GM23338 (cell line): ENCODE measurements around the gene OR13C3. TPM values are rescaled to one million over a fixed set of nuclear protein-coding genes. Genes with fewer than 3 reads are reported as not detected.

ENCODE experiments used
- ATAC-seq: fragments of 200-7000 bp; cut with Tn5 transposase; 3 replicates; pipeline ENCODE4 v1.9.1; 2020
- DNase-seq: peaks from one replicate; pipeline ENCODE4 v3.0.0-alpha.2; 2015; ENCODE audit warnings: low spot score
- H2AFZ ChIP-seq: fragments of 200-600 bp; sonication (generic); 2 replicates; pipeline ENCODE4 v1.8.0; 2016; ENCODE audit warnings: antibody characterized with exemption, mild to moderate bottlenecking, moderate library complexity
- H3F3A ChIP-seq: fragments of 200-600 bp; sonication (generic); replicated peaks from 2 replicates; pipeline ENCODE4 v1.8.0; 2017; ENCODE audit warnings: antibody characterized with exemption, mixed run types, low read depth
- H3K27ac ChIP-seq: fragments of 200-600 bp; sonication (generic); 2 replicates; pipeline ENCODE4 v1.6.1; 2016; ENCODE audit warnings: low read depth
- H3K27me3 ChIP-seq: fragments of 200-600 bp; sonication (generic); 2 replicates; pipeline ENCODE4 v1.8.0; 2016; ENCODE audit warnings: mild to moderate bottlenecking, mixed run types, moderate library complexity; ENCODE audit not compliant: insufficient read depth
- H3K36me3 ChIP-seq: fragments of 200-600 bp; sonication (generic); 2 replicates; pipeline ENCODE4 v1.8.0; 2016; ENCODE audit warnings: mild to moderate bottlenecking; ENCODE audit not compliant: insufficient read depth
- H3K4me1 ChIP-seq: fragments of 200-600 bp; sonication (generic); 2 replicates; pipeline ENCODE4 v1.8.0; 2016; ENCODE audit warnings: mild to moderate bottlenecking, moderate library complexity; ENCODE audit not compliant: insufficient read depth
- H3K4me2 ChIP-seq: fragments of 200-600 bp; sonication (generic); 2 replicates; pipeline ENCODE4 v1.7.1; 2017; ENCODE audit warnings: mixed run types
- H3K4me3 ChIP-seq: fragments of 200-600 bp; sonication (generic); 2 replicates; pipeline ENCODE4 v1.6.1; 2016; ENCODE audit warnings: mixed run types
- H3K79me2 ChIP-seq: fragments of 200-600 bp; sonication (generic); replicated peaks from 2 replicates; pipeline ENCODE4 v1.8.0; 2017; ENCODE audit warnings: mild to moderate bottlenecking; ENCODE audit not compliant: insufficient read depth
- H3K9me2 ChIP-seq: fragments of 200-600 bp; sonication (generic); 2 replicates; pipeline ENCODE4 v1.8.0; 2017; ENCODE audit not compliant: insufficient read depth
- H4K20me1 ChIP-seq: fragments of 200-600 bp; sonication (generic); replicated peaks from 2 replicates; pipeline ENCODE4 v1.8.0; 2017; ENCODE audit warnings: mild to moderate bottlenecking; ENCODE audit not compliant: insufficient read depth
- H3K27ac Mint-ChIP-seq: 2 replicates; pipeline ENCODE4 v1.8.0; 2020; ENCODE audit warnings: inconsistent platforms, mild to moderate bottlenecking, moderate library complexity, mixed read lengths
- H3K27me3 Mint-ChIP-seq: 3 replicates; pipeline ENCODE4 v1.8.0; 2022; ENCODE audit warnings: low read depth, mild to moderate bottlenecking, moderate library complexity, mixed read lengths, inconsistent platforms; ENCODE audit not compliant: insufficient read depth, poor library complexity
- H3K36me3 Mint-ChIP-seq: 3 replicates; pipeline ENCODE4 v1.8.0; 2021; ENCODE audit warnings: low read depth, mild to moderate bottlenecking, inconsistent platforms, moderate library complexity, mixed read lengths
- H3K4me1 Mint-ChIP-seq: 3 replicates; pipeline ENCODE4 v1.8.0; 2020; ENCODE audit warnings: mild to moderate bottlenecking, inconsistent platforms, mixed read lengths
- H3K4me3 Mint-ChIP-seq: 3 replicates; pipeline ENCODE4 v1.8.0; 2021; ENCODE audit warnings: moderate library complexity, mild to moderate bottlenecking, inconsistent platforms, mixed read lengths
- H3K9me3 Mint-ChIP-seq: 3 replicates; pipeline ENCODE4 v1.8.0; 2020; ENCODE audit warnings: moderate library complexity, mild to moderate bottlenecking, inconsistent platforms, mixed read lengths
- CREB1 ChIP-seq: fragments of 250-450 bp; sonication (Bioruptor Pico); IDR thresholded peaks from 2 replicates; pipeline ENCODE4 v1.5.0; 2020; ENCODE audit warnings: low read depth, mild to moderate bottlenecking, moderate library complexity
- EZH2 ChIP-seq: fragments of 200-600 bp; sonication (generic); IDR thresholded peaks from one replicate; pipeline ENCODE4 v1.8.0; 2017; ENCODE audit warnings: antibody characterized with exemption, mild to moderate bottlenecking, low read depth; ENCODE audit not compliant: unreplicated experiment
- EZH2phosphoT487 ChIP-seq: fragments of 200-600 bp; sonication (generic); IDR thresholded peaks from one replicate; pipeline ENCODE4 v1.8.1; 2018; ENCODE audit warnings: antibody characterized with exemption; ENCODE audit not compliant: unreplicated experiment
- JUNB ChIP-seq: IDR thresholded peaks from one replicate; pipeline ENCODE4 v1.6.1; 2016; ENCODE audit warnings: antibody characterized with exemption; ENCODE audit not compliant: unreplicated experiment
- NANOG ChIP-seq: IDR thresholded peaks from 2 replicates; pipeline ENCODE4 v1.6.1; 2016; ENCODE audit warnings: antibody characterized with exemption, borderline replicate concordance
- POLR2AphosphoS5 ChIP-seq: IDR thresholded peaks from 2 replicates; pipeline ENCODE4 v1.6.1; 2016; ENCODE audit warnings: antibody characterized with exemption, low read depth
- STAT1 ChIP-seq: IDR thresholded peaks from one replicate; pipeline ENCODE4 v1.6.1; 2016; ENCODE audit warnings: antibody characterized with exemption; ENCODE audit not compliant: unreplicated experiment
- ZNF114 ChIP-seq: fragments of 250-450 bp; sonication (Bioruptor Pico); IDR thresholded peaks from 2 replicates; pipeline ENCODE4 v1.5.0; 2020; ENCODE audit warnings: mild to moderate bottlenecking, moderate library complexity
- ZNF331 ChIP-seq: fragments of 250-450 bp; sonication (Bioruptor Pico); IDR thresholded peaks from 2 replicates; pipeline ENCODE4 v1.5.0; 2020; ENCODE audit warnings: low read depth, mild to moderate bottlenecking, moderate library complexity
- polyA plus RNA-seq: library from polyadenylated mRNA; unstranded; fragments of >200 nt; fragmentation: Nextera tagmentation; extraction: Ambion mirVana; gene quantifications from 2 replicates; pipeline ENCODE4 v1.2.1, GENCODE V29; 2016
- total RNA-seq: library from RNA; depleted of rRNA; stranded (reverse); fragments of >200 nt; shearing (Covaris generic); gene quantifications from 2 replicates; pipeline ENCODE4 v1.2.3, GENCODE V29; 2014
- TF ChIP-seq, protein P1 (sequence below): IDR thresholded peaks from one replicate; pipeline ENCODE4 v1.6.1; 2018; ENCODE audit warnings: antibody characterized with exemption; ENCODE audit not compliant: unreplicated experiment
- TF ChIP-seq, protein P2 (sequence below): fragments of 250-450 bp; sonication (Bioruptor Pico); IDR thresholded peaks from 2 replicates; pipeline ENCODE4 v1.5.0; 2020; ENCODE audit warnings: mild to moderate bottlenecking, moderate library complexity
- TF ChIP-seq, protein P3 (sequence below): IDR thresholded peaks from 2 replicates; pipeline ENCODE4 v1.6.1; 2016; ENCODE audit warnings: antibody characterized with exemption
- TF ChIP-seq, protein P4 (sequence below), 2 experiments: fragments of 200-600 bp in 1 of 2; sonication (generic) in 1 of 2; conservative IDR thresholded peaks; 2 replicates each; pipeline versions ENCODE4 v1.5.1 to v1.6.1; 2016 to 2017; ENCODE audit warnings: antibody characterized with exemption in 2 of 2, low read depth in 2 of 2, mild to moderate bottlenecking in 2 of 2, moderate library complexity in 1 of 2

OR13C3 gene
- total and polyA plus RNA-seq, 2 experiments from 2014 or later, result not detected

DNA sequence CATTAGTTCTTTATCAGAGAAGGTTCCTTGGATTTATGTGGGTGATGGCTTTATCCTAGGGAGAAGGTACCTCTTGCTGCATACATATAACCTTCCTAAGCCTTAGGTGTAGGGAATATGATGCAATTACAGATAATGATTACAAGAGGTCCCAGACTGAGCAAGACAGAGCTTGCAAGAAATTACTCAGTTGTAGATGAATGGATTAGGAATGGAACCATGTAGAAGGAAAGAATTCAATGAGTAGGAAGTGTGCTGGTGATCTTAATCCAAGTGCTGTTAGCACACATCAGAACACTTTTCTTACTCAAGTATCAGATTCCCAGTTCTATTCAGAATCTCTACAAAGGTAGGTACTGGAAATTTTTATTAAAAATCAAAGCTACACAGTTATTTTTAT is 30.1 kb downstream of the OR13C3 start:
- Mint-ChIP-seq H3K4me1 (no peaks in the 10 kb centered on the region), H3K36me3 (no peaks in the 10 kb centered on the region), H3K27me3 (no peaks in the 10 kb centered on the region), H3K27ac (no peak overlapping the region), H3K9me3 (no peaks in the 10 kb centered on the region), H3K4me3 (no peak overlapping the region)
- no peak overlapping the region for H3K4me2 ChIP-seq
- no peak overlapping the region for H3K4me3 ChIP-seq
- no peak overlapping the region for H3K27ac ChIP-seq
- no peaks in the 10 kb centered on the region for H4K20me1 ChIP-seq
- ATAC-seq (no peak), DNase-seq (no peak)
- H3K4me1 ChIP-seq, result no peaks in the 10 kb centered on the region
- no peaks in the 10 kb centered on the region for H3K9me2 ChIP-seq
- TF ChIP-seq STAT1 (no peak), JUNB (no peak), ZNF331 (CRISPR knock-in tag) (no peak), ZNF114 (CRISPR knock-in tag) (no peak), NANOG (no peak), CREB1 (CRISPR knock-in tag) (no peak), EZH2 (no peak), EZH2phosphoT487 (no peak), POLR2AphosphoS5 (no peak)
- TF ChIP-seq, protein P1, sequence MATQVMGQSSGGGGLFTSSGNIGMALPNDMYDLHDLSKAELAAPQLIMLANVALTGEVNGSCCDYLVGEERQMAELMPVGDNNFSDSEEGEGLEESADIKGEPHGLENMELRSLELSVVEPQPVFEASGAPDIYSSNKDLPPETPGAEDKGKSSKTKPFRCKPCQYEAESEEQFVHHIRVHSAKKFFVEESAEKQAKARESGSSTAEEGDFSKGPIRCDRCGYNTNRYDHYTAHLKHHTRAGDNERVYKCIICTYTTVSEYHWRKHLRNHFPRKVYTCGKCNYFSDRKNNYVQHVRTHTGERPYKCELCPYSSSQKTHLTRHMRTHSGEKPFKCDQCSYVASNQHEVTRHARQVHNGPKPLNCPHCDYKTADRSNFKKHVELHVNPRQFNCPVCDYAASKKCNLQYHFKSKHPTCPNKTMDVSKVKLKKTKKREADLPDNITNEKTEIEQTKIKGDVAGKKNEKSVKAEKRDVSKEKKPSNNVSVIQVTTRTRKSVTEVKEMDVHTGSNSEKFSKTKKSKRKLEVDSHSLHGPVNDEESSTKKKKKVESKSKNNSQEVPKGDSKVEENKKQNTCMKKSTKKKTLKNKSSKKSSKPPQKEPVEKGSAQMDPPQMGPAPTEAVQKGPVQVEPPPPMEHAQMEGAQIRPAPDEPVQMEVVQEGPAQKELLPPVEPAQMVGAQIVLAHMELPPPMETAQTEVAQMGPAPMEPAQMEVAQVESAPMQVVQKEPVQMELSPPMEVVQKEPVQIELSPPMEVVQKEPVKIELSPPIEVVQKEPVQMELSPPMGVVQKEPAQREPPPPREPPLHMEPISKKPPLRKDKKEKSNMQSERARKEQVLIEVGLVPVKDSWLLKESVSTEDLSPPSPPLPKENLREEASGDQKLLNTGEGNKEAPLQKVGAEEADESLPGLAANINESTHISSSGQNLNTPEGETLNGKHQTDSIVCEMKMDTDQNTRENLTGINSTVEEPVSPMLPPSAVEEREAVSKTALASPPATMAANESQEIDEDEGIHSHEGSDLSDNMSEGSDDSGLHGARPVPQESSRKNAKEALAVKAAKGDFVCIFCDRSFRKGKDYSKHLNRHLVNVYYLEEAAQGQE, result no peak
- TF ChIP-seq, protein P2, sequence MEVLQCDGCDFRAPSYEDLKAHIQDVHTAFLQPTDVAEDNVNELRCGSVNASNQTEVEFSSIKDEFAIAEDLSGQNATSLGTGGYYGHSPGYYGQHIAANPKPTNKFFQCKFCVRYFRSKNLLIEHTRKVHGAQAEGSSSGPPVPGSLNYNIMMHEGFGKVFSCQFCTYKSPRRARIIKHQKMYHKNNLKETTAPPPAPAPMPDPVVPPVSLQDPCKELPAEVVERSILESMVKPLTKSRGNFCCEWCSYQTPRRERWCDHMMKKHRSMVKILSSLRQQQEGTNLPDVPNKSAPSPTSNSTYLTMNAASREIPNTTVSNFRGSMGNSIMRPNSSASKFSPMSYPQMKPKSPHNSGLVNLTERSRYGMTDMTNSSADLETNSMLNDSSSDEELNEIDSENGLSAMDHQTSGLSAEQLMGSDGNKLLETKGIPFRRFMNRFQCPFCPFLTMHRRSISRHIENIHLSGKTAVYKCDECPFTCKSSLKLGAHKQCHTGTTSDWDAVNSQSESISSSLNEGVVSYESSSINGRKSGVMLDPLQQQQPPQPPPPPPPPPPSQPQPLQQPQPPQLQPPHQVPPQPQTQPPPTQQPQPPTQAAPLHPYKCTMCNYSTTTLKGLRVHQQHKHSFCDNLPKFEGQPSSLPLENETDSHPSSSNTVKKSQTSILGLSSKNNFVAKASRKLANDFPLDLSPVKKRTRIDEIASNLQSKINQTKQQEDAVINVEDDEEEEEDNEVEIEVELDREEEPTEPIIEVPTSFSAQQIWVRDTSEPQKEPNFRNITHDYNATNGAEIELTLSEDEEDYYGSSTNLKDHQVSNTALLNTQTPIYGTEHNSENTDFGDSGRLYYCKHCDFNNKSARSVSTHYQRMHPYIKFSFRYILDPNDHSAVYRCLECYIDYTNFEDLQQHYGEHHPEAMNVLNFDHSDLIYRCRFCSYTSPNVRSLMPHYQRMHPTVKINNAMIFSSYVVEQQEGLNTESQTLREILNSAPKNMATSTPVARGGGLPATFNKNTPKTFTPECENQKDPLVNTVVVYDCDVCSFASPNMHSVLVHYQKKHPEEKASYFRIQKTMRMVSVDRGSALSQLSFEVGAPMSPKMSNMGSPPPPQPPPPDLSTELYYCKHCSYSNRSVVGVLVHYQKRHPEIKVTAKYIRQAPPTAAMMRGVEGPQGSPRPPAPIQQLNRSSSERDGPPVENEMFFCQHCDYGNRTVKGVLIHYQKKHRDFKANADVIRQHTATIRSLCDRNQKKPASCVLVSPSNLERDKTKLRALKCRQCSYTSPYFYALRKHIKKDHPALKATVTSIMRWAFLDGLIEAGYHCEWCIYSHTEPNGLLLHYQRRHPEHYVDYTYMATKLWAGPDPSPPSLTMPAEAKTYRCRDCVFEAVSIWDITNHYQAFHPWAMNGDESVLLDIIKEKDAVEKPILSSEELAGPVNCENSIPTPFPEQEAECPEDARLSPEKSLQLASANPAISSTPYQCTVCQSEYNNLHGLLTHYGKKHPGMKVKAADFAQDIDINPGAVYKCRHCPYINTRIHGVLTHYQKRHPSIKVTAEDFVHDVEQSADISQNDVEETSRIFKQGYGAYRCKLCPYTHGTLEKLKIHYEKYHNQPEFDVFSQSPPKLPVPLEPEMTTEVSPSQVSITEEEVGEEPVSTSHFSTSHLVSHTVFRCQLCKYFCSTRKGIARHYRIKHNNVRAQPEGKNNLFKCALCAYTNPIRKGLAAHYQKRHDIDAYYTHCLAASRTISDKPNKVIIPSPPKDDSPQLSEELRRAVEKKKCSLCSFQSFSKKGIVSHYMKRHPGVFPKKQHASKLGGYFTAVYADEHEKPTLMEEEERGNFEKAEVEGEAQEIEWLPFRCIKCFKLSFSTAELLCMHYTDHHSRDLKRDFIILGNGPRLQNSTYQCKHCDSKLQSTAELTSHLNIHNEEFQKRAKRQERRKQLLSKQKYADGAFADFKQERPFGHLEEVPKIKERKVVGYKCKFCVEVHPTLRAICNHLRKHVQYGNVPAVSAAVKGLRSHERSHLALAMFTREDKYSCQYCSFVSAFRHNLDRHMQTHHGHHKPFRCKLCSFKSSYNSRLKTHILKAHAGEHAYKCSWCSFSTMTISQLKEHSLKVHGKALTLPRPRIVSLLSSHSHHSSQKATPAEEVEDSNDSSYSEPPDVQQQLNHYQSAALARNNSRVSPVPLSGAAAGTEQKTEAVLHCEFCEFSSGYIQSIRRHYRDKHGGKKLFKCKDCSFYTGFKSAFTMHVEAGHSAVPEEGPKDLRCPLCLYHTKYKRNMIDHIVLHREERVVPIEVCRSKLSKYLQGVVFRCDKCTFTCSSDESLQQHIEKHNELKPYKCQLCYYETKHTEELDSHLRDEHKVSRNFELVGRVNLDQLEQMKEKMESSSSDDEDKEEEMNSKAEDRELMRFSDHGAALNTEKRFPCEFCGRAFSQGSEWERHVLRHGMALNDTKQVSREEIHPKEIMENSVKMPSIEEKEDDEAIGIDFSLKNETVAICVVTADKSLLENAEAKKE (CRISPR knock-in tag), result no peak
- TF ChIP-seq, protein P3, sequence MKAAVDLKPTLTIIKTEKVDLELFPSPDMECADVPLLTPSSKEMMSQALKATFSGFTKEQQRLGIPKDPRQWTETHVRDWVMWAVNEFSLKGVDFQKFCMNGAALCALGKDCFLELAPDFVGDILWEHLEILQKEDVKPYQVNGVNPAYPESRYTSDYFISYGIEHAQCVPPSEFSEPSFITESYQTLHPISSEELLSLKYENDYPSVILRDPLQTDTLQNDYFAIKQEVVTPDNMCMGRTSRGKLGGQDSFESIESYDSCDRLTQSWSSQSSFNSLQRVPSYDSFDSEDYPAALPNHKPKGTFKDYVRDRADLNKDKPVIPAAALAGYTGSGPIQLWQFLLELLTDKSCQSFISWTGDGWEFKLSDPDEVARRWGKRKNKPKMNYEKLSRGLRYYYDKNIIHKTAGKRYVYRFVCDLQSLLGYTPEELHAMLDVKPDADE, result no peak
- TF ChIP-seq, protein P4, sequence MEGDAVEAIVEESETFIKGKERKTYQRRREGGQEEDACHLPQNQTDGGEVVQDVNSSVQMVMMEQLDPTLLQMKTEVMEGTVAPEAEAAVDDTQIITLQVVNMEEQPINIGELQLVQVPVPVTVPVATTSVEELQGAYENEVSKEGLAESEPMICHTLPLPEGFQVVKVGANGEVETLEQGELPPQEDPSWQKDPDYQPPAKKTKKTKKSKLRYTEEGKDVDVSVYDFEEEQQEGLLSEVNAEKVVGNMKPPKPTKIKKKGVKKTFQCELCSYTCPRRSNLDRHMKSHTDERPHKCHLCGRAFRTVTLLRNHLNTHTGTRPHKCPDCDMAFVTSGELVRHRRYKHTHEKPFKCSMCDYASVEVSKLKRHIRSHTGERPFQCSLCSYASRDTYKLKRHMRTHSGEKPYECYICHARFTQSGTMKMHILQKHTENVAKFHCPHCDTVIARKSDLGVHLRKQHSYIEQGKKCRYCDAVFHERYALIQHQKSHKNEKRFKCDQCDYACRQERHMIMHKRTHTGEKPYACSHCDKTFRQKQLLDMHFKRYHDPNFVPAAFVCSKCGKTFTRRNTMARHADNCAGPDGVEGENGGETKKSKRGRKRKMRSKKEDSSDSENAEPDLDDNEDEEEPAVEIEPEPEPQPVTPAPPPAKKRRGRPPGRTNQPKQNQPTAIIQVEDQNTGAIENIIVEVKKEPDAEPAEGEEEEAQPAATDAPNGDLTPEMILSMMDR (conservative IDR thresholded peaks at IDR 0.05; ENCODE audit: low read depth in 2 of 2), result no peak
- no peaks in the 10 kb centered on the region for H3K79me2 ChIP-seq
- no peaks in the 10 kb centered on the region for H3K27me3 ChIP-seq
- no peaks in the 10 kb centered on the region for H3F3A ChIP-seq
- H2AFZ ChIP-seq, result no peak overlapping the region
- H3K36me3 ChIP-seq, result no peaks in the 10 kb centered on the region
